AML-193 (cell line): ENCODE data around the gene EIF4A3.
"Not testable (repeated sequence)": the region's sequence is repeated elsewhere in the genome, so short reads cannot be mapped to it uniquely, and the experiment has no call there.

Source experiments
- DNase-seq, 2 experiments: peaks; one replicate each; lab custom pipeline; 2025; lab: John Stamatoyannopoulos, UW

Gene EIF4A3

GRCh38 chr17:80101011-80101945 lies 45.6 kb downstream of the EIF4A3 start, which contains the start of gene GAA:
TSS of gene GAA (plus strand) at chr17:80101581. CDS start at chr17:80104587, 3,006 bp downstream.
- DNase-seq = peak; percentile 69 to 70

DNA sequence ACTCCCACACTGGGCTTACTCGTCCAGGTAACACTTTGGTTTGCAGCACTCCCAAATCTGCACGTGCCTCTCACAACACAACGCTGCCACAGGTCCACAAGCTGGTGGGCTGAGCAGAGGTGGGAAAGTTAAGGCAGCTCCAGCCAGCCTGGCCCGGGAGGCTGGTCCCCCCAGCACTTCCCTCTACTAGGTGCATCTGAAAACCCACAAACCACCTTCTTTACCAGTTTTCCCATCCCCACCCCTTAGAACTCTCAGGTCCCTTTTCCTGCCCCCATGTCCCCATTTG lies 46.9 kb downstream of the EIF4A3 start:
- no peak for DNase-seq

GRCh38 chr17:80099291-80100034 lies 47.5 kb downstream of the EIF4A3 start:
- no peak for DNase-seq

DNA sequence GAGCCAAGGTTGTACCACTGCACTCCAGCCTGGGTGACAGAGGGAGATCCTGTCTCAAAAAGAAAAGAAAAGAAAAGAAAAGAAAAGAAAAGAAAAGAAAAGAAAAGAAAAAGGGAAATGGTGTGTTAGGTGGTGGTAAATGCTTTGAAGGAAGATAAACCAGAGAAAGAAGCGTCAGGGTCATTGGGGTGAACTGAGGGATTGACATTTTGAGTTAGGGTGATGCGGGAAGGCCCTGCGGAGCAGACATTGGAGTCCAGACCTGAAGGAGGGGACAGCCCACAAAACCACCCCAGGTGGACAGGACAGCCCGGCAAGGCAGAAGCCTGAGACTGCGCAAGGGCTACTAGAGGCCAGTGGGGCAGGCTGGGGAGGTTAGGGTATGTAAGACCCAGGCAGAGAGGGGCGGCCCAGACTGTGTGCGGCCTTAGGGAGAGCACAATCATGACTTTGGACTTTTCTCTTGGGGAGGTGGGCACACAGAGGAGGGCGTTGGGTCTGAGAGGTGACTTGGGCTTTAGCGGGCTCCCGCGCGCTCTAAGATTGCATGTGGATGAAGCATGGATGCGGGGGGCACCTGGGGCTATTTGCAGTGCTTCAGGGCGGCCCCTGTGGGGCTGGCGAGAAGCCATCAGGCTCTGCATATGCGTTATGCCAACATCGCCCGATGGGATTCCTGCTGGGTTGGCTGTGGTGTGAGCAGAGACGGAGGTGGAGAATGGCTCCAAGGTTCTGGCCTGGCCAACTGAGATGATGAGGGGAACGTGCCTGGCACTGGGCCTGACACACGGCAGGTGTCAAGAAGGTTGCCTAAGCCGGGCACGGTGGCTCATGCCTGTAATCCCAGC lies 48.9 kb downstream of the EIF4A3 start:
- no peak for DNase-seq

DNA sequence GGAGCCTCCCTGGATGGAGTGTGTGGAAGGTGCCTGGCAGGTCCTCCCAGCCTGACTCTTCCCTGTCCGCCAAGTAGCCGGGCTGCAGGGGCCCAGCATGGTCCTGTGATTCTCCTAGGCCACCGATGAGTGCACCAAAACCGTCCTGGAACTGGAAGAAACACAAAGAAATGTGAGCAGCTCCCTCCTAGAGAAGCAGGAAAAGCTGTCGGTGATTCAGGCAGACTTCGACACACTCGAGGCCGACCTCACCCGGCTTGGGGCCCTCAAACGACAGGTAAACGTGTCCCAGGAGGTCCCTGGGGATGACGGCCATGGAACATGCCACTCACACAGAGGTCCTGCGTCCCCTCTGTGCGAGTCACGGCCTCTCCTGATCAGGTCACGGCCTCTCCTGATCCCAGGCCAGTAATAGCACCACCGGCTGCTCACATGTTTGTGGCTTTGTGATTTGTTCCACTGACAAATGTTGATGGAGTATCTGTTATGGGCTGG lies 49.8 kb downstream of the EIF4A3 start:
- DNase-seq = no peak

GRCh38 chr17:80096561-80097021 lies 50.3 kb downstream of the EIF4A3 start:
- DNase-seq = no peak

- DNase-seq = no peak
Observed at GRCh38 chr17:80095844-80096475, 51.0 kb downstream of the EIF4A3 start.

DNA sequence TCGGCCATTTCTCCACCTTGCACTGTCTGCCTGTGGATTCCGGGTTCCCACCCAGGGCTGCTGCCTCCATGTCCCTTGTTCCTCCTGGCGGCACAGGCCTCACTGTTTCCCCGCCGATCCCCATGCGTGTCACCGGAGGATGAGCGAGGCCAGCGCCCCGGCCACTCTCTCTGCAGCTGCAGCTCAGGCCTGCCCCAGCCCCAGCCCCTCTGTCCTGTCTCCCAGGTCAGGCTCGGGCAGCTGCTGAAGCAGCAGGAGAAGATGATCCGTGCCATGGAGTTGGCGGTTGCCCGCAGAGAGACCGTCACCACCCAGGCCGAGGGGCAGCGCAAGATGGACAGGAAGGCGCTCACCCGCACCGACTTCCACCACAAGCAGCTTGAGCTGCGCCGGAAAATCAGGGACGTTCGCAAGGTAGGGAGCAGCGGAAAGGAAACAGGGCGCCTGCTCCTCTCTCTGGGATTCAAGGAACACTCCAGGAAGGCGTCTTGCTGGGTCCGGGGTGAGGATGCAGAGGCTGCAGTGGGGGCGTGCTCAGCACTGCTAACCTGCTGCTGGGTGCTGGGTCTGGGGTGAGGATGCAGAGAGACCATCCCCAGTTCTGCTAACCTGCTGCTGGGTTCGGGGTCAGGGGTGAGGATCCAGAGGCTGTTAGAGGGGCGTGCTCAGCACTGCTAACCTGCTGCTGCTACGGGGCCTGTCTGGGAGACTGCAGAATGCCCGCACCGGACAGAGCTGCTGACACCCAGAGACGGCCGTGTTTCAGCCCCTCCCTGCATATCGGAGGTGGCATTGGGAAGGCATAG lies 51.7 kb downstream of the EIF4A3 start:
- DNase-seq = no peak

GRCh38 chr17:80092959-80093358 lies 54.0 kb downstream of the EIF4A3 start:
- peak; percentile 95 for DNase-seq

DNA sequence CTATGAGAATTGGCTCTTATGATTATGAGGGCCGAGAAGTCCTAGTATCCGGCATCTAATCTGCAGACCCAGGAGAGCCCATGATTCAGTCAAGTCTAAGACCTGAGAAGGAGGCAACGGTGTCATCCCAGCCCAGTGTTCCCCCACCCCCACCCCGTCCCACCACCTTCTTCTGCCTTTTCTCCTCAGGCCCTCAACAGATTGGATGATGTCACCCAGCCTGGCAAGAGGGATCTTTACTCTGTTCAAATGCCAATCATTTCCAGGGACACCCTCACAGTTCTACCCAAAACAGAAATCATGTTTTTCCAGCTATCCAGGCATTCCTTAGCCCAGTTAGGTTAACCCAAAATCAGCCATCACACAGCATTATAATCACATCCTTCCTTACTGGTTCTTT lies 55.6 kb downstream of the EIF4A3 start:
- no peak for DNase-seq

DNA sequence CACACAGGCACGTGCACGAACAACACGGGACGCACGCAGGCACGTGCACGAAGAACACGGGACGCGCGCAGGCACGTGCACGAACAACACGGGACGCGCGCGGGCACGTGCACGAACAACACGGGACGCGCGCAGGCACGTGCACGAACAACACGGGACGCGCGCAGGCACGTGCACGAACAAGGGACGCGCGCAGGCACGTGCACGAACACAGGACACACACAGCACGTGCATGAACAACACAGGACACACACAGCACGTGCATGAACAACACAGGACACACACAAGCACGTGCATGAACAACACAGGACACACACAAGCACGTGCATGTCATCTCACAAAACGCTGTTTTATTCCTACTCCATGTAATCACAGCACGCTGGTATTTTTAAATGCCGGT lies 56.8 kb downstream of the EIF4A3 start:
- not testable (repeated sequence) for DNase-seq

- DNase-seq = no peak
Observed at GRCh38 chr17:80089762-80090161, 57.2 kb downstream of the EIF4A3 start.

DNA sequence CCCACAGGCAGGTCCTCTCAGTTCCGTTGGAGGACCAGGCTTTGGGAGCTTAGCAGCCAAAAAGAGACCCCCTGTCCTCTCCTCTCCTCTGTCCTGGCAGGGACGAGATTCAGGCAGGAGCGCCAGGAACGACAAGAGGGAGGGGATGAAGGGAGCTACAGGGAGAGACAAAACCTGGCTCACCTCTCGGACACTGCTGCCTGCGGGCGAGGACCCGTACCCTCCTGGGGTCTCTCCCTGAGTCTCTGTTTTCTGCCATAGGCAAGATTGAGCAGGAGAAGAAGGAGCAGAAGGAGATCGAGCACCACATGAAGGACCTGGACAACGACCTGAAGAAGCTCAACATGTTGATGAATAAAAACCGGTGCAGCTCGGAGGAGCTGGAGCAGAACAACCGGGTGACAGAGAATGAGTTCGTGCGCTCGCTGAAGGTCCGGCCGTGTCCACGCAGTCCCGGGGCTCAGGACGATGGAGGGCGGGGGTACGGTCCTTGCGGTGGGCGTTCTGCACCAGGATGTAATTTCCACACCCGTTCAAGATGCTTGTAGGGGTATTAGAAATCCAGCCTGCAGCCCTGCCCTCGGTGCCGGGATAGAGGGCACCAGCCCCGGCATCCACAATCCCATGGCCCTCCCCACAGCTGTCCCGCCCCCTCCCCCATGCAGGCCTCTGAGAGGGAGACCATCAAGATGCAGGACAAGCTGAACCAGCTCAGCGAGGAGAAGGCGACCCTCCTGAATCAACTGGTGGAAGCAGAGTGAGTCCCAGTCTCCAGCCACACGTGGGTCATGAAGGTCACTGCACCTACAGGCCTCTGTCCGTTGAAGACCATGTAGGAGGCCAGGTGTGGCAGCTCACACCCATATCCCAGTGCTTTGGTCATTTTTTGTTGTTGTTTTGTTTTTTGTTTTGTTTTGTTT lies 59.3 kb downstream of the EIF4A3 start:
- no peak for DNase-seq

- no peak for DNase-seq
Observed at GRCh38 chr17:80086616-80087015, 60.3 kb downstream of the EIF4A3 start.

DNA sequence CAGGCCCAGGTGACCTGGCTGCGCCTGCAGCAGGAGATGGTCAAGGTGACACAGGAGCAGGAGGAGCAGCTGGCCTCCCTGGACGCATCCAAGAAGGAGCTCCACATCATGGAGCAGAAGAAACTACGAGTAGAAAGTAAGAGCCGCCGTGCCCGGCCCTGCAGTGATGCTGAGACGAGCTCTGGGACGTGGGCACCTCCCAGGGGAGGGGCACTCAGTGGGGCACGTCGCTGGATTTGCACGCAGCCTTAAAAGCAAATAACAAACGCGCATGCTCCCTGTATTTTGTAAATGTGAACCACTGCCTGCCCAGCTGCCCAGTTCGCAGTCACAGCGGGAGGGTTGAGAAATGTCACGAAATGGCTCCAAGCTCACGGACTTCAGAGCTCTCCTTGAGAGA lies 60.8 kb downstream of the EIF4A3 start:
- no peak for DNase-seq

DNA sequence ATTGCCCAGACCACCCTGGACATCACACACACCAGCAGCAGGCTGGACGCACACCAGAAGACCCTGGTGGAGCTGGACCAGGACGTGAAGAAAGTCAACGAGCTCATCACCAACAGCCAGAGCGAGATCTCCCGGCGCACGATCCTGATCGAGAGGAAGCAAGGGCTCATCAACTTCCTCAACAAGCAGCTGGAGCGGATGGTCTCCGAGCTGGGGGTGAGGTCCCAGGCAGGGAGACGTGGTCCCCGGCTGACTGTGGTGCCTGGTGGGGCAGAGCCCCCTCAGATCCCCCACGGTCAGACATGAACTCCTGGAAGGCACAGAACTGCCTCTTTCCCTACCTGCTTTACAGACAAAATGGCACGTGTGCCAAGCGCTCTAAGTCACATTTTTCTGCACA lies 62.2 kb downstream of the EIF4A3 start:
- DNase-seq = no peak
